Upper lobe of left lung (tissue), 4 donors: ENCODE results near the gene ATXN8OS.

Source experiments
- POLR2AphosphoS5 ChIP-seq, 2 donors: sonication (generic); formaldehyde crosslinking; IDR thresholded peaks; one replicate each; pipeline ENCODE4 v1.5.1; 2017; ENCODE audit warnings: antibody characterized with exemption in 2 of 2
- TF ChIP-seq, protein P1 (sequence below), 6 experiments: fragments of 450-650 bp in 4 of 6; fragments of 200-600 bp in 2 of 6; sonication (generic) in 2 of 6; IDR thresholded peaks; one replicate each; pipeline ENCODE4 v1.5.1; 2016 to 2019; ENCODE audit warnings: antibody characterized with exemption in 6 of 6

DNA sequence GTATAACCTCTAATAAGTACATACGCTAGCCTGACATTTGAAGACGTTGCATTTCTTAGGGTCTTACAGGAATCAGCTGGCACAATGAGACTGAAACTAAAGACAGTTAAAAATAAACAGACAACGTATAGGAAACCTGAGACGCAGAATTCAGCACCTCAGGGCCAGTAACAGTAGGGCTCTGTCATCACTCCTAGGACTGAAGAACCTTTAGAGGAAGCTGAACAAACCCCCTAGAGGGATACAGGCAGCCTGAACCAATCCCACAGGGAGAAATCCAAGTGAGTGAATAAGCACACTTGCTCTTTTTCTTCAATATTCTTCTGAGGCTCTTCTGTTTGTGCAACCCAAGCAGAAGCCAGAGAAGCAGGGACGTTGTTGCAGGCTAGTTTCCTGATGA, 54.5 kb downstream of the ATXN8OS start:
- TF ChIP-seq, protein P1, sequence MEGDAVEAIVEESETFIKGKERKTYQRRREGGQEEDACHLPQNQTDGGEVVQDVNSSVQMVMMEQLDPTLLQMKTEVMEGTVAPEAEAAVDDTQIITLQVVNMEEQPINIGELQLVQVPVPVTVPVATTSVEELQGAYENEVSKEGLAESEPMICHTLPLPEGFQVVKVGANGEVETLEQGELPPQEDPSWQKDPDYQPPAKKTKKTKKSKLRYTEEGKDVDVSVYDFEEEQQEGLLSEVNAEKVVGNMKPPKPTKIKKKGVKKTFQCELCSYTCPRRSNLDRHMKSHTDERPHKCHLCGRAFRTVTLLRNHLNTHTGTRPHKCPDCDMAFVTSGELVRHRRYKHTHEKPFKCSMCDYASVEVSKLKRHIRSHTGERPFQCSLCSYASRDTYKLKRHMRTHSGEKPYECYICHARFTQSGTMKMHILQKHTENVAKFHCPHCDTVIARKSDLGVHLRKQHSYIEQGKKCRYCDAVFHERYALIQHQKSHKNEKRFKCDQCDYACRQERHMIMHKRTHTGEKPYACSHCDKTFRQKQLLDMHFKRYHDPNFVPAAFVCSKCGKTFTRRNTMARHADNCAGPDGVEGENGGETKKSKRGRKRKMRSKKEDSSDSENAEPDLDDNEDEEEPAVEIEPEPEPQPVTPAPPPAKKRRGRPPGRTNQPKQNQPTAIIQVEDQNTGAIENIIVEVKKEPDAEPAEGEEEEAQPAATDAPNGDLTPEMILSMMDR (IDR thresholded peaks at IDR 0.05): no peak
- no peak for TF ChIP-seq POLR2AphosphoS5 (IDR thresholded peaks at IDR 0.05)
